GM19099 (cell line): Measurements from ENCODE around the gene APPL2.

Source experiments
- POLR2A ChIP-seq: IDR thresholded peaks from 3 replicates; pipeline ENCODE4 v1.6.1; 2011; ENCODE audit warnings: low read depth; ENCODE audit not compliant: insufficient read length; ENCODE audit errors: extremely low read depth

APPL2 gene

GRCh38 chr12:105264771-105265170 is 28.8 kb upstream of the APPL2 start:
- no peak for TF ChIP-seq POLR2A

GRCh38 chr12:105262461-105263184 is 26.6 kb upstream of the APPL2 start:
- TF ChIP-seq POLR2A: no peak

- TF ChIP-seq POLR2A: no peak
These were observed 25.0 kb upstream of the APPL2 start for GRCh38 chr12:105261010-105261409.

GRCh38 chr12:105259226-105259625 is 23.3 kb upstream of the APPL2 start:
- TF ChIP-seq POLR2A: no peak

GRCh38 chr12:105257321-105257728 is 21.4 kb upstream of the APPL2 start:
- TF ChIP-seq POLR2A: no peak

- no peak for TF ChIP-seq POLR2A
These were observed 20.9 kb upstream of the APPL2 start for GRCh38 chr12:105256921-105257320.

- TF ChIP-seq POLR2A: no peak
These were observed 20.0 kb upstream of the APPL2 start for GRCh38 chr12:105256011-105256410.

GRCh38 chr12:105253866-105254513 is 18.0 kb upstream of the APPL2 start:
- TF ChIP-seq POLR2A: no peak

- TF ChIP-seq POLR2A: no peak
These were observed 16.9 kb upstream of the APPL2 start for GRCh38 chr12:105252901-105253300.

- TF ChIP-seq POLR2A: no peak
These were observed 9.3 kb upstream of the APPL2 start for GRCh38 chr12:105245291-105245690.

GRCh38 chr12:105240228-105240627 is 4.3 kb upstream of the APPL2 start:
- TF ChIP-seq POLR2A: no peak

GRCh38 chr12:105239304-105239703 is 3.3 kb upstream of the APPL2 start:
- no peak for TF ChIP-seq POLR2A

GRCh38 chr12:105237666-105238065 is 1.7 kb upstream of the APPL2 start:
- TF ChIP-seq POLR2A: no peak

GRCh38 chr12:105235281-105235731 is 668 bp downstream of the APPL2 start:
- no peak for TF ChIP-seq POLR2A

GRCh38 chr12:105234197-105234596 is 1.8 kb downstream of the APPL2 start:
- no peak for TF ChIP-seq POLR2A

GRCh38 chr12:105233041-105233905 is 2.7 kb downstream of the APPL2 start:
- no peak for TF ChIP-seq POLR2A

GRCh38 chr12:105231396-105231795 is 4.6 kb downstream of the APPL2 start:
- no peak for TF ChIP-seq POLR2A
